Muscle of arm (tissue), 14 donors: ENCODE measurements around the gene SRSF5. TPM values are rescaled to one million over a fixed set of nuclear protein-coding genes. Genes with fewer than 3 reads are reported as not detected.
"Not testable (repeated sequence)": the region's sequence is repeated elsewhere in the genome, so short reads cannot be mapped to it uniquely, and the experiment has no call there.

Experiments used
- DNase-seq: peaks from one replicate; pipeline ENCODE4 v3.0.0-alpha.2; 2013
- long read RNA-seq, 11 donors: transcript quantifications; one replicate each; lab custom pipeline, GENCODE V29; 2026
- polyA plus RNA-seq, 12 donors: library from polyadenylated mRNA; unstranded; fragments of 120-200 nt; gene quantifications; one replicate each; pipeline ENCODE4 v1.2.1, GENCODE V29; 2013; ENCODE audit not compliant: insufficient read length in 12 of 12

Gene SRSF5
- polyA plus RNA-seq, result 100 to 1,000 TPM; 199 to 641 (median 287) TPM
- long read RNA-seq, donor 1, transcript SRSF5-217 (8 exons, 1,500 nt), result minor isoform, 10 of 303 reads
- long read RNA-seq, donor 1, transcript SRSF5-208 (2 exons, 947 nt), result major isoform, 18 of 303 reads
- long read RNA-seq, donor 1, partial matches to known transcripts, result 223 of 303 reads
- long read RNA-seq, donor 1, other reads (novel, unspliced or antisense), result 41 of 303 reads
- long read RNA-seq, donor 2, transcript SRSF5-217 (8 exons, 1,500 nt), result major isoform, 12 of 64 reads
- long read RNA-seq, donor 2, transcript SRSF5-208 (2 exons, 947 nt), result minor isoform, 5 of 64 reads
- long read RNA-seq, donor 2, partial matches to known transcripts, result 34 of 64 reads
- long read RNA-seq, donor 2, other reads (novel, unspliced or antisense), result 9 of 64 reads
- long read RNA-seq, donor 3, transcript SRSF5-217 (8 exons, 1,500 nt), result major isoform, 7 of 96 reads
- long read RNA-seq, donor 3, transcript SRSF5-208 (2 exons, 947 nt), result major isoform, 7 of 96 reads
- long read RNA-seq, donor 3, partial matches to known transcripts, result 62 of 96 reads
- long read RNA-seq, donor 3, other reads (novel, unspliced or antisense), result 17 of 96 reads
- long read RNA-seq, donor 4, transcript SRSF5-217 (8 exons, 1,500 nt), result major isoform, 7 of 49 reads
- long read RNA-seq, donor 4, partial matches to known transcripts, result 39 of 49 reads
- long read RNA-seq, donor 4, other reads (novel, unspliced or antisense), result 0 of 49 reads
- long read RNA-seq, donor 5, transcript SRSF5-217 (8 exons, 1,500 nt), result major isoform, 15 of 238 reads
- long read RNA-seq, donor 5, transcript SRSF5-208 (2 exons, 947 nt), result minor isoform, 14 of 238 reads
- long read RNA-seq, donor 5, partial matches to known transcripts, result 171 of 238 reads
- long read RNA-seq, donor 5, other reads (novel, unspliced or antisense), result 31 of 238 reads
- long read RNA-seq, donor 6, transcript SRSF5-208 (2 exons, 947 nt), result minor isoform, 5 of 88 reads
- long read RNA-seq, donor 6, transcript SRSF5-217 (8 exons, 1,500 nt), result major isoform, 6 of 88 reads
- long read RNA-seq, donor 6, partial matches to known transcripts, result 62 of 88 reads
- long read RNA-seq, donor 6, other reads (novel, unspliced or antisense), result 9 of 88 reads
- long read RNA-seq, donor 7, transcript SRSF5-201 (8 exons, 1,638 nt), result minor isoform, 5 of 75 reads
- long read RNA-seq, donor 7, transcript SRSF5-217 (8 exons, 1,500 nt), result major isoform, 10 of 75 reads
- long read RNA-seq, donor 7, partial matches to known transcripts, result 43 of 75 reads
- long read RNA-seq, donor 7, other reads (novel, unspliced or antisense), result 11 of 75 reads
- long read RNA-seq, donor 8, transcript SRSF5-208 (2 exons, 947 nt), result minor isoform, 15 of 279 reads
- long read RNA-seq, donor 8, transcript SRSF5-217 (8 exons, 1,500 nt), result major isoform, 16 of 279 reads
- long read RNA-seq, donor 8, partial matches to known transcripts, result 219 of 279 reads
- long read RNA-seq, donor 8, other reads (novel, unspliced or antisense), result 22 of 279 reads
- long read RNA-seq, donor 9, transcript SRSF5-217 (8 exons, 1,500 nt), result major isoform, 9 of 107 reads
- long read RNA-seq, donor 9, partial matches to known transcripts, result 84 of 107 reads
- long read RNA-seq, donor 9, other reads (novel, unspliced or antisense), result 5 of 107 reads
- long read RNA-seq, donor 10, transcript SRSF5-217 (8 exons, 1,500 nt), result major isoform, 15 of 123 reads
- long read RNA-seq, donor 10, transcript SRSF5-208 (2 exons, 947 nt), result minor isoform, 5 of 123 reads
- long read RNA-seq, donor 10, partial matches to known transcripts, result 86 of 123 reads
- long read RNA-seq, donor 10, other reads (novel, unspliced or antisense), result 13 of 123 reads
- long read RNA-seq, donor 11, transcript SRSF5-217 (8 exons, 1,500 nt), result major isoform, 11 of 140 reads
- long read RNA-seq, donor 11, partial matches to known transcripts, result 121 of 140 reads
- long read RNA-seq, donor 11, other reads (novel, unspliced or antisense), result 0 of 140 reads

GRCh38 chr14:69766984-69767368 lies at the start of gene SRSF5:
Gene SRSF5 (plus strand): TSS chr14:69767142. CDS start chr14:69768157, 1,015 bp downstream.
- DNase-seq, result peak; percentile 99

DNA sequence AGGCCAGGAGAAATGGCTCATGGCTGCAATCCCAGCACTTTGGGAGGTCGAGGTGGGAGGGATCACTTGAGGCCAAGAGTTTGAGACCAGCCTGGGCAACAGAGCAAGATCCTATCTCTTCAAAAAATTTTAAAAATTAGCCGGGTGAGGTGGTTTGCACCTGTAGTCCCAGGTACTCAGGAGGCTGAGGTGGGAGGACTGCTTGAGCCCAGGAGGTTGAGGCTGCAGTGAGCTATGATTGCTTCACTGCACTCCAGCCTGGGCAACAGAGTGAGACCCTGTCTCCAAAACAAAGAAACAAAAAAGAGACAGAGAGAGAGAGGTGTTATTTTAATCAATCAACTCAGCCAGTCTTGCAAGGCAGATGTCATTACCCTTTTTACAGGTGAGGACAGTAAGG lies 48.3 kb upstream of the SRSF5 start:
- DNase-seq, result not testable (repeated sequence)

- DNase-seq, result no peak
Measured at GRCh38 chr14:69719501-69719951, 47.4 kb upstream of the SRSF5 start.

- no peak for DNase-seq
Measured at GRCh38 chr14:69720912-69721311, 46.0 kb upstream of the SRSF5 start.

- peak; percentile 85 for DNase-seq
Measured at GRCh38 chr14:69726761-69727511, 40.0 kb upstream of the SRSF5 start.

DNA sequence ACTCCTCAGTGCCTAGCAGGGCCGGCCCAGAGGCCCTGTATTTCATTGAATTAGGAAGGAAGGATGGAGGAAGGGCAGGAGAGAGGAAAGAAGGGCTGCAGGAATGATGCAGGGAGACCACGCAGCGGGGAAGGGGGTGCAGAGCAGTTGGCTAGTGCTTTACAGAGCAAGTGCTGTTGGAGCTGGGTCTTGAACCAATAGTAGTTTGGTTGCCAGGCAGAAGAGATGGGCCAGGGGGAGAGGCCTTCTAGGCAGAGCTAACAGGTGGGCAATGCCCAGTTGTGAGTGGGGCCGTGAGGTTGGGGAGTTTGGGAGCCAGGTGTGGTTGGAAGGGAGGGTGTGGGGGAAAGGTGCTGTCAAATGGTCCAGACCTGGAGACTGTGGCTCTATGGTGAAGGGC lies 39.1 kb upstream of the SRSF5 start:
- no peak for DNase-seq

DNA sequence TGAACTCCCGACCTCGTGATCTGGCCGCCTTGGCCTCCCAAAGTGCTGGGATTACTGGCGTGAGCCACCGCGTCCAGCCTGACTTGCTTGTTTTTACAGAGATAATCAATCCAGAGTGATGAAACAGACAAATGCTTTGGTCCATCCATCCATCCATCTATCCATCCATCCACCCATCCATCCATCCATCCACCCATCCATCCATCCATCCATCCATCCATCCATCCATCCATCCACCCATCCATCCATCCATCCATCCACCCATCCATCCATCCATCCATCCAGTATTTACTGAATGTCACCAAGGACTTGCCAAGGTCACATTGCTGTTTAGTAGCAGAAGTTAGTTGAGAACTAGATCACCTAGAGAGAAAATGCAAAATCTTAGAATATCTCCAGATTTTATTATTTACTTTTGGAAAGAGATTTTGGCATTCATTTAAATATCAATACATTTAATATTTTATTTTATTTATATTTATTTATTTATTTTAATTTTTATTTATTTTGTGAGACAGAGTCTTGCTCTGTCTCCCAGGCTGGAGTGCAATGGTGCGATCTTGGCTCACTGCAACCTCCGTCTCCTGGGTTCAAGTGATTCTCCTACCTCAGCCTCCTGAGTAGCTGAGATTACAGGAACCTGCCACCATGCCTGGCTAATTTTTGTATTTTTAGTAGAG lies 34.9 kb upstream of the SRSF5 start:
- not testable (repeated sequence) for DNase-seq

- DNase-seq, result not testable (repeated sequence)
Measured at GRCh38 chr14:69736405-69736804, 30.5 kb upstream of the SRSF5 start.

DNA sequence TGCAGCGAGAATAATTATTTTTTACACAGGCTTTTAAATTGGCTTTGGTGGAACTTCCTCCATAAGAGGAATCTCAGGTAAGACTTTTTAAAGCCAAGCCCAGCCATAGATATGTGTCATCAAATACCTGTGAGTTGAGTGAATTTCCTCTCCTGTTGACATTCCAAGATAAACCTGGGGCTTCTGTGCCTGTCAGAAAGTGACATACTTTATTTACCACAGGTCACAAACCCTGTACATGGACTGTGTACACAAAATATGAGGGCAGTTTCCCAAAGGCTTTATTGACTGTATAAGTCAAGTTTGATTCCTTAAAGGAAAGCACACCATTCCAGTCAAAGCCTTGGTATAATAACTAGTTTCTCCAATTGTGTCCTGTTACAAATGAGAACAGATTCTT lies 25.9 kb upstream of the SRSF5 start:
- no peak for DNase-seq

DNA sequence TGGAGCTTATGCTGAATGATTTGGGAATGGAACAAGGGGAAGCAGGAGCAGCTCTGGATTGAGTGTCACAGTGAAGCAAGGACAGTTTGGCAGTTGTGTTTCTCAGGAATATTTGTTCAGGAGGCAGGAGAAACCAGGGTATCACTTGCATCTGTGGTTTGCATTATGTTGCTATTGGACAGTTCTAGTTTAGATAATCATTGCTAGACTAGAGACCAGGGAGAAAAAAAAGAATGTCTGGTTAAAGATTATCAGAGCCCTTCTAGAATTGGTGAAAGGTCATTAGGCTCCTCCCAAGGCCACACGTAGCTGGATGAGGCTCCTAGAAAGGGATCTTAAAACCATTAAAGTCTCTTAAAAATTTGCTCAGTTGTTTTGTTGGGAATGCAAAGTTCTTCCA lies 17.0 kb upstream of the SRSF5 start:
- no peak for DNase-seq

- DNase-seq, result no peak
Measured at GRCh38 chr14:69750495-69750894, 16.4 kb upstream of the SRSF5 start.

GRCh38 chr14:69752773-69753172 lies 14.2 kb upstream of the SRSF5 start:
- no peak for DNase-seq

- no peak for DNase-seq
Measured at GRCh38 chr14:69753860-69754259, 13.1 kb upstream of the SRSF5 start.

GRCh38 chr14:69754487-69754886 lies 12.5 kb upstream of the SRSF5 start:
- DNase-seq, result no peak

DNA sequence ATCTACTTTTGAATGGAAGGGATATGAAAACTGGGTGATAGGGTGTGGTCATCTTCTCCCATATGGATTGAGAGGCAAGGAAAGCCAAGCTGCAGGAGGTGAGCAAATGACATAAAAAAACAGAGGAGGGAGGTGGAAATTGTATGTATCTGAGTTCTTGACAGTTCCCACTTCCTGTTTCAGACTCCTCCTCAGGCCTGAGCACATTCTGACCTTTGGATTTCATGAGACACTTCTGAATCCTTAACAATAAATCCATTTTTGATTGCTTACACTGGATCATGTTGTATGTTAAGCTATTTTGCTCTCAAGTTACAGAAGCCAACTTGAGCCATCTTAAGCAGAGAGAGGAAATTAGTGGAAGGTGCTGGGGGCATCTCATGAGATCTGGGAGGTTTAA lies 11.6 kb upstream of the SRSF5 start:
- no peak for DNase-seq

DNA sequence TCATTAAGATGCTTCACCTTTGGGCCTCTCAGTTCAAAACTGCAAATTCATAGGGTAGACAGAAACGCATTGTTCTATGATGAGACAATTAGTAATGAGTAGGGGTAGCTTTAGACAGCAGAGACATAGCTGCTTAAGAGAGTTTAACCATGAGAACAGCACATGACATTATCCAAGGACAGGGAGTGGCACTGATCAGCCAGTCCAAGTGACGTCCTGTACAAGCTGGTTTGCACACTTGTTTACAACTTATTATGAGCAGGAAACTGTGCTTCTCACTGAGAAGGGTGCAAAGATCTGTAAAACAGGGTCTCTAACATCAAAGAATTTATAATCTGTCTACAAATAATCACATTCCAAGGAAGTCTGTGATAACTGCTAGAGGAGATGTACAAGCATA lies 11.2 kb upstream of the SRSF5 start:
- DNase-seq, result no peak

- no peak for DNase-seq
Measured at GRCh38 chr14:69756298-69756697, 10.6 kb upstream of the SRSF5 start.

GRCh38 chr14:69760810-69761209 lies 6.1 kb upstream of the SRSF5 start:
- no peak for DNase-seq
